ENCODE data around the gene ACOT13. TPM values are rescaled to one million over a fixed set of nuclear protein-coding genes. Genes with fewer than 3 reads are reported as not detected.
A peak's percentile ranks its signal among the peaks of the same experiment; 100 is the strongest.

Gene ACOT13
- total and polyA plus RNA-seq, 2 of the 4 experiments (the other 2 are of a cell fraction): 3.6 to 25.7 TPM

- Histone ChIP-seq H3K23ac (ENCODE audit: low read depth, low read length) (peak overlapping the region; percentile 38; the same call in 1 of the 2 replicates), H3K79me1 (ENCODE audit: low read depth in 1 of 2, low read length in 2 of 2) (peaks cover 16 to 46% of the 10 kb centered on the region in 2 experiments; a peak in 3 of 4 replicates), H2AK5ac (ENCODE audit: low read depth, low read length) (peak overlapping the region; percentile 35; the same call in 1 of the 2 replicates), H4K91ac (ENCODE audit: insufficient read depth, low read depth, low read length) (0 out of 2 replicates have a peak overlapping the region, but pooled peaks have one; percentile 23), H3K4me3 (ENCODE audit: insufficient read depth, low read depth, low read length) (no peak overlapping the region), H3K36me3 (ENCODE audit: control insufficient read depth, insufficient read depth, low read length) (peaks cover 11% of the 10 kb centered on the region), H3K4ac (ENCODE audit: low read depth, low read length) (0 out of 2 replicates have a peak overlapping the region, but pooled peaks have one; percentile 41), H3K4me2 (ENCODE audit: low read depth, low read length) (no peak overlapping the region), H3K56ac (ENCODE audit: extremely low read depth, insufficient read depth, low read length) (no peak overlapping the region), H3K9me3 (ENCODE audit: control insufficient read depth, insufficient read depth, low read length) (no peaks in the 10 kb centered on the region), H2BK5ac (ENCODE audit: low read depth, low read length, poor library complexity, severe bottlenecking) (peak overlapping the region; percentile 75), H3K27ac (ENCODE audit: insufficient read depth, low read length) (peak overlapping the region; percentile 61; the same call in 1 of the 2 replicates), H3K14ac (replicated peaks; ENCODE audit: low read depth, low read length) (peak overlapping the region; percentile 52; the same call in 1 of the 2 replicates), H4K20me1 (ENCODE audit: insufficient read depth, low read length) (no peaks in the 10 kb centered on the region), H2BK20ac (ENCODE audit: low read depth, low read length) (peak overlapping the region; percentile 48; the same call in 1 of the 2 replicates), H3K27me3 (ENCODE audit: control insufficient read depth, insufficient read depth, low read length) (no peaks in the 10 kb centered on the region), H3K18ac (ENCODE audit: low read depth, low read length) (peak overlapping the region; percentile 42; the same call in 1 of the 2 replicates), H2BK15ac (ENCODE audit: low read depth, low read length) (no peak overlapping the region), H2AK9ac (replicated peaks; ENCODE audit: low read depth, low read length, poor library complexity) (no peak overlapping the region), H2BK120ac (ENCODE audit: low read depth, low read length) (peak overlapping the region; percentile 19; the same call in 1 of the 2 replicates), H2AFZ (replicated peaks; ENCODE audit: low read length, poor library complexity) (no peak overlapping the region), H3K9ac (ENCODE audit: low read depth, low read length) (no peak overlapping the region), H4K5ac (ENCODE audit: low read depth, low read length) (peak overlapping the region; percentile 45; the same call in 1 of the 2 replicates), H3K9me1 (ENCODE audit: insufficient read depth, low read length) (peaks cover 2% of the 10 kb centered on the region; the same call in 1 of the 2 replicates), H4K8ac (ENCODE audit: low read depth in 2 of 2, low read length in 2 of 2) (0 out of 4 replicates have a peak overlapping the region, but pooled peaks of 1 of the 2 experiments have one; percentile 14), H3K4me1 (ENCODE audit: control insufficient read depth, insufficient read depth, low read length) (peaks cover 5% of the 10 kb centered on the region)
- ChIA-PET POLR2A (ENCODE audit: unreplicated experiment) (no interaction called here), CTCF (interaction anchor here (0.9 kb wide), 1 partner anchor 78 kb away, joined by 3 read pairs; no protein-coding TSS in a partner anchor)
- intact Hi-C loops (cut with micrococcal nuclease): no loop called here
- ATAC-seq (ENCODE audit: low read depth): peak; percentile 37
- peak; percentile 23 for DNase-seq
- BruUV-seq (replicated peaks): no TSS peak
- dilution Hi-C loops (cut with HindIII; ENCODE audit: low sequenced_read_pairs, unreplicated experiment): no loop called here
- no peak for TF ChIP-seq USF2 (IDR thresholded peaks at IDR 0.05; ENCODE audit: low read depth, low read length)
- no peak for TF ChIP-seq NFE2L2 (IDR thresholded peaks at IDR 0.05; ENCODE audit: low read depth, low read length)
- TF ChIP-seq MAFK (IDR thresholded peaks at IDR 0.05; ENCODE audit: low read depth, low read length): no peak
- TF ChIP-seq RAD21 (IDR thresholded peaks at IDR 0.05; ENCODE audit: low read length): no peak
- TF ChIP-seq CEBPB (IDR thresholded peaks at IDR 0.05; ENCODE audit: low read depth, low read length): no peak
- TF ChIP-seq CHD1 (IDR thresholded peaks at IDR 0.05; ENCODE audit: low read depth, low read length): no peak
- no peak for TF ChIP-seq ELK1 (IDR thresholded peaks at IDR 0.05; ENCODE audit: borderline replicate concordance, low read depth, low read length)
- no peak for TF ChIP-seq POLR2A (IDR thresholded peaks at IDR 0.05; ENCODE audit: low read depth, low read length)
- TF ChIP-seq RCOR1 (IDR thresholded peaks at IDR 0.05; ENCODE audit: insufficient replicate concordance, low read length): no peak
- TF ChIP-seq MXI1 (IDR thresholded peaks at IDR 0.05; ENCODE audit: borderline replicate concordance, low read depth, low read length): no peak
- TF ChIP-seq FOS (IDR thresholded peaks at IDR 0.05; ENCODE audit: low read depth, low read length): no peak
- in situ Hi-C loops (cut with MboI; ENCODE audit: low sequenced_read_pairs): no loop called here
- no CpG with 5 or more reads among the region's 1 CpG for WGBS, 2 experiments (ENCODE audit: extremely low coverage in 2 of 2, insufficient read length in 1 of 2)
Measured at GRCh38 chr6:24659561-24659960, 7.3 kb upstream of the ACOT13 start.
